H9 (cell line): ENCODE data around the gene SIN3B. TPM values are rescaled to one million over a fixed set of nuclear protein-coding genes. Genes with fewer than 3 reads are reported as not detected.

Experiments
- DNase-seq: peaks from one replicate; pipeline ENCODE4 v3.0.0-alpha.2; 2017
- H2AFZ ChIP-seq: one replicate; pipeline ENCODE4 v1.6.1; 2013; ENCODE audit warnings: mild to moderate bottlenecking, low read length, control low read depth, moderate library complexity
- H2AK5ac ChIP-seq: 2 replicates; pipeline ENCODE4 v1.6.1; 2013; ENCODE audit warnings: low read length, control low read depth, mixed read lengths; ENCODE audit not compliant: insufficient read length
- H2BK120ac ChIP-seq: one replicate; pipeline ENCODE4 v1.6.1; 2013; ENCODE audit warnings: low read depth, mild to moderate bottlenecking, low read length, control low read depth, inconsistent platforms; ENCODE audit not compliant: poor library complexity, severe bottlenecking
- H2BK12ac ChIP-seq: 2 replicates; pipeline ENCODE4 v1.6.1; 2013; ENCODE audit warnings: low read length, control low read depth, mixed read lengths, low read depth; ENCODE audit not compliant: insufficient read length
- H2BK15ac ChIP-seq: 2 replicates; pipeline ENCODE4 v1.6.1; 2013; ENCODE audit warnings: low read depth, low read length, control low read depth
- H2BK20ac ChIP-seq: one replicate; pipeline ENCODE4 v1.6.1; 2013; ENCODE audit warnings: low read depth, mild to moderate bottlenecking, low read length, control low read depth, inconsistent platforms; ENCODE audit not compliant: poor library complexity, severe bottlenecking
- H2BK5ac ChIP-seq: 2 replicates; pipeline ENCODE4 v1.6.1; 2013; ENCODE audit warnings: low read length, control low read depth, mixed read lengths; ENCODE audit not compliant: insufficient read length
- H3K14ac ChIP-seq: 2 replicates; pipeline ENCODE4 v1.6.1; 2013; ENCODE audit warnings: low read length, control low read depth; ENCODE audit not compliant: insufficient read depth
- H3K18ac ChIP-seq: 2 replicates; pipeline ENCODE4 v1.6.1; 2013; ENCODE audit warnings: low read depth, mild to moderate bottlenecking, mixed read lengths, low read length, control low read depth; ENCODE audit not compliant: insufficient read length
- H3K23ac ChIP-seq: 2 replicates; pipeline ENCODE4 v1.6.1; 2013; ENCODE audit warnings: low read length, control low read depth, mixed read lengths, low read depth; ENCODE audit not compliant: insufficient read length
- H3K23me2 ChIP-seq: 2 replicates; pipeline ENCODE4 v1.6.1; 2013; ENCODE audit warnings: low read depth, mild to moderate bottlenecking, mixed read lengths, low read length, control low read depth; ENCODE audit not compliant: insufficient read length, poor library complexity, severe bottlenecking
- H3K27ac ChIP-seq: 2 replicates; pipeline ENCODE4 v1.5.1; 2013; ENCODE audit warnings: low read length, control low read depth, mixed read lengths, low read depth; ENCODE audit not compliant: insufficient read length
- H3K27me3 ChIP-seq: 2 replicates; pipeline ENCODE4 v1.6.1; 2013; ENCODE audit warnings: low read length, control low read depth, inconsistent platforms; ENCODE audit not compliant: insufficient read depth
- H3K4ac ChIP-seq: 2 replicates; pipeline ENCODE4 v1.6.1; 2013; ENCODE audit warnings: low read depth, mild to moderate bottlenecking, control low read depth, inconsistent platforms, low read length, moderate library complexity
- H3K4me1 ChIP-seq: 2 replicates; pipeline ENCODE4 v1.6.1; 2013; ENCODE audit warnings: low read length, control low read depth, inconsistent platforms; ENCODE audit not compliant: insufficient read depth
- H3K4me2 ChIP-seq: 2 replicates; pipeline ENCODE4 v1.6.1; 2013; ENCODE audit warnings: low read length, control low read depth, mixed read lengths; ENCODE audit not compliant: insufficient read length, insufficient read depth
- H3K56ac ChIP-seq: 2 replicates; pipeline ENCODE4 v1.6.1; 2013; ENCODE audit warnings: low read depth, mild to moderate bottlenecking, mixed read lengths, low read length, control low read depth; ENCODE audit not compliant: insufficient read length
- H3K79me1 ChIP-seq: 2 replicates; pipeline ENCODE4 v1.6.1; 2013; ENCODE audit warnings: low read depth, mild to moderate bottlenecking, moderate library complexity, low read length, control low read depth, inconsistent platforms; ENCODE audit not compliant: insufficient read depth, poor library complexity, severe bottlenecking
- H3K79me2 ChIP-seq: 2 replicates; pipeline ENCODE4 v1.6.1; 2013; ENCODE audit warnings: low read length, control low read depth, inconsistent platforms; ENCODE audit not compliant: insufficient read depth
- H3K9ac ChIP-seq: 2 replicates; pipeline ENCODE4 v1.6.1; 2013; ENCODE audit warnings: low read length, control low read depth, mixed read lengths; ENCODE audit not compliant: insufficient read length; ENCODE audit errors: extremely low read depth
- H3K9me3 ChIP-seq: one replicate; pipeline ENCODE4 v1.6.1; 2013; ENCODE audit warnings: low read depth, low read length, inconsistent platforms; ENCODE audit not compliant: control insufficient read depth
- H3T11ph ChIP-seq: one replicate; pipeline ENCODE4 v1.6.1; 2013; ENCODE audit warnings: mild to moderate bottlenecking, low read length, control low read depth, inconsistent platforms
- H4K20me1 ChIP-seq: one replicate; pipeline ENCODE4 v1.6.1; 2013; ENCODE audit not compliant: control insufficient read depth, insufficient read length, insufficient read depth
- H4K5ac ChIP-seq: 2 replicates; pipeline ENCODE4 v1.6.1; 2013; ENCODE audit warnings: low read depth, mild to moderate bottlenecking, mixed read lengths, low read length, control low read depth; ENCODE audit not compliant: insufficient read length
- H4K8ac ChIP-seq: replicated peaks from 2 replicates; pipeline ENCODE4 v1.6.1; 2013; ENCODE audit warnings: low read length, control low read depth, mixed read lengths, low read depth; ENCODE audit not compliant: insufficient read length
- H4K91ac ChIP-seq: 2 replicates; pipeline ENCODE4 v1.6.1; 2013; ENCODE audit warnings: low read depth, mild to moderate bottlenecking, moderate library complexity, mixed read lengths, low read length, control low read depth; ENCODE audit not compliant: insufficient read length
- H3K27ac Mint-ChIP-seq, 3 experiments: 2 replicates in 2 of 3; 3 replicates in 1 of 3; pipeline ENCODE4 v1.8.0; 2020 to 2021; ENCODE audit warnings: mixed read lengths in 3 of 3, mild to moderate bottlenecking in 1 of 3, moderate library complexity in 1 of 3
- H3K27me3 Mint-ChIP-seq: 2 replicates; pipeline ENCODE4 v1.8.0; 2021; ENCODE audit warnings: low read depth, mild to moderate bottlenecking, moderate library complexity, mixed read lengths
- H3K36me3 Mint-ChIP-seq, 3 experiments: 2 replicates in 2 of 3; 3 replicates in 1 of 3; pipeline ENCODE4 v1.8.0; 2020 to 2021; ENCODE audit warnings: low read depth in 3 of 3, mixed read lengths in 3 of 3; ENCODE audit not compliant: insufficient read depth in 1 of 3
- H3K4me1 Mint-ChIP-seq, 2 experiments: 2 replicates each; pipeline ENCODE4 v1.8.0; 2020; ENCODE audit warnings: mixed read lengths in 2 of 2
- H3K4me3 Mint-ChIP-seq, 2 experiments: 2 replicates in 1 of 2; 3 replicates in 1 of 2; pipeline ENCODE4 v1.8.0; 2020 to 2021; ENCODE audit warnings: mild to moderate bottlenecking in 2 of 2, mixed read lengths in 2 of 2, moderate library complexity in 1 of 2
- H3K9me3 Mint-ChIP-seq, 2 experiments: 2 replicates in 1 of 2; 3 replicates in 1 of 2; pipeline ENCODE4 v1.8.0; 2020; ENCODE audit warnings: mild to moderate bottlenecking in 2 of 2, mixed read lengths in 2 of 2, moderate library complexity in 1 of 2
- CTCF ChIP-seq: fragments of 200-600 bp; sonication (generic); conservative IDR thresholded peaks from 3 replicates; pipeline ENCODE4 v1.8.0; 2021; ENCODE audit warnings: antibody characterized with exemption, mild to moderate bottlenecking
- WGBS: extraction: QIAGEN DNeasy Blood & Tissue Kit; methylation state at CpG from one replicate; pipeline ENCODE4 v1.1.7; 2013; ENCODE audit warnings: missing lambda C conversion rate, low lambda C conversion rate, mixed read lengths; ENCODE audit not compliant: insufficient read length; ENCODE audit errors: extremely low coverage; 5-methylcytosine and 5-hydroxymethylcytosine counted together
- total RNA-seq: library from RNA; stranded (reverse); gene quantifications from 2 replicates; pipeline ENCODE4 v1.2.1, GENCODE V29; 2021

SIN3B gene
- total RNA-seq, 1 experiment from 2014 or later: 72.7 TPM

GRCh38 chr19:16908759-16909158 lies 79.6 kb downstream of the SIN3B start:
- H2BK15ac ChIP-seq: no peak overlapping the region

More at GRCh38 chr19:16908759-16909158, 79.6 kb downstream of the SIN3B start:
- Histone ChIP-seq H3K18ac (no peak overlapping the region), H3K4ac (no peak overlapping the region), H2BK20ac (no peak overlapping the region), H3K56ac (no peak overlapping the region), H3T11ph (no peak overlapping the region), H4K91ac (no peak overlapping the region), H2BK5ac (no peak overlapping the region), H3K9me3 (peaks cover 7% of the 10 kb centered on the region), H3K14ac (no peak overlapping the region), H2AK5ac (no peak overlapping the region), H3K4me2 (no peak overlapping the region), H4K8ac (no peak overlapping the region), H3K23me2 (no peaks in the 10 kb centered on the region), H2BK120ac (no peak overlapping the region), H3K4me1 (no peaks in the 10 kb centered on the region), H4K20me1 (no peaks in the 10 kb centered on the region), H3K27ac (no peak overlapping the region), H3K9ac (no peak overlapping the region), H3K27me3 (no peaks in the 10 kb centered on the region), H3K79me2 (no peaks in the 10 kb centered on the region), H3K79me1 (no peaks in the 10 kb centered on the region), H2BK12ac (no peak overlapping the region), H4K5ac (no peak overlapping the region), H3K23ac (no peak overlapping the region), H2AFZ (no peak overlapping the region)
- Mint-ChIP-seq H3K36me3 (peaks cover 16 to 25% (median 17%) of the 10 kb centered on the region in 3 experiments), H3K4me3 (no peak overlapping the region), H3K4me1 (peaks cover 0 to 5% of the 10 kb centered on the region in 2 experiments; a peak in 1 of 4 replicates), H3K27ac (no peak overlapping the region), H3K9me3 (peaks cover 26 to 28% of the 10 kb centered on the region in 2 experiments), H3K27me3 (peaks cover 3% of the 10 kb centered on the region)
- no peak for DNase-seq
- no peak for TF ChIP-seq CTCF
- no CpG with 5 or more reads among the region's 12 CpGs for WGBS
